ENCODE results near the gene SLC25A23. TPM values are rescaled to one million over a fixed set of nuclear protein-coding genes. Genes with fewer than 3 reads are reported as not detected.

The SLC25A23 gene
- total and polyA plus RNA-seq, 4 donors = 9.3 to 34.6 (median 22.7) TPM

DNA sequence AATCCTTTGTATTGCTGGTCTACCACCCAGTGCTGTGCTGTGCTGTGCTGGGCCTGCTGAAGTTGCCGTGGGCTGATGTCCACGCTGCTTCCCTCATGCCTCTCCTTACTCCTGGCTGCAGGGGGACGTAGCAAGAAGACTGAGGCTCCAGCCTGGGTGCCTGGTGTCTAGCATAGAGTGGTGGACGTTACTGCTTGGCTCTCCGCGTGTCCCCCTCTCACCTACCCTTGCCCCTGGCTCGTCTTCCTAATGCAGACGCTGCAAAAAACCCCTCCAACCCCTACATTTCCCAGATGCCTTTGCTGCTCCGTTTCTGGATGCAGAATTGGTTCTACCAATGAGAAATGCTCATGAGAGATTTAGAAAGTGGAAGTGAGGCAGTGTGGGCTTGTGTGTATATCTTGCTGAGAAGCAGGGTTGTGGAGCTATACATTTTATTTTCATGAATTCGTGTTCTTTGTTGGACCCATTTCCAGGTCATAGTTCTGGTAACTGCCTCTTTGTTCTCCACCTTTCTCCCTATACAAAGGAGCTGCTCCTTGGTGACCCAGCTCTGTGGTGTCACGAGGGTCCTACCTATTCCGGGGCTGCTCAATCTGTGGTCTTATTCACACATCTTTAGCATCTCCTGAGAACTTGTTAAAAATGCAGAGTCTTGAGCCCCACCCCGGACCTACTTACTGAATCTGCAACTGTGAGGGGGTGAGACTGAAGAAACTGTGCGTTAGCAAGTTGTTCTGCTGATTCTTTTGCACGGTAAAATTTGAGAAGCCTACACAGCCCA is 29.9 kb upstream of the SLC25A23 start:
- Histone ChIP-seq H3K4me3 (ENCODE audit: low read depth in 1 of 3, low read length in 3 of 3) (no peak overlapping the region), H3K27me3 (ENCODE audit: control insufficient read depth in 4 of 4, insufficient read depth in 4 of 4, low read length in 3 of 4) (no peaks in the 10 kb centered on the region), H3K9ac (ENCODE audit: low read depth in 1 of 2, low read length in 2 of 2) (no peak overlapping the region), H3K27ac (ENCODE audit: low read depth in 1 of 2, low read length in 2 of 2) (no peak overlapping the region), H3K9me3 (ENCODE audit: control insufficient read depth in 4 of 4, low read length in 3 of 4) (peaks cover 0 to 11% (median 6%) of the 10 kb centered on the region in 4 donors), H3K4me1 (ENCODE audit: control insufficient read depth in 4 of 4, insufficient read depth in 4 of 4, low read length in 3 of 4) (no peaks in the 10 kb centered on the region), H3K36me3 (ENCODE audit: control insufficient read depth in 4 of 4, insufficient read depth in 3 of 4, low read depth in 1 of 4, low read length in 3 of 4) (no peaks in the 10 kb centered on the region)
- WGBS = 48% methylated on average over 15 of the region's 15 CpGs
- no peak for DNase-seq (ENCODE audit: low spot score)
- no peak for TF ChIP-seq RXRA (IDR thresholded peaks at IDR 0.05)
- no peak for TF ChIP-seq FOXA2 (IDR thresholded peaks at IDR 0.05)
- TF ChIP-seq, protein P1, sequence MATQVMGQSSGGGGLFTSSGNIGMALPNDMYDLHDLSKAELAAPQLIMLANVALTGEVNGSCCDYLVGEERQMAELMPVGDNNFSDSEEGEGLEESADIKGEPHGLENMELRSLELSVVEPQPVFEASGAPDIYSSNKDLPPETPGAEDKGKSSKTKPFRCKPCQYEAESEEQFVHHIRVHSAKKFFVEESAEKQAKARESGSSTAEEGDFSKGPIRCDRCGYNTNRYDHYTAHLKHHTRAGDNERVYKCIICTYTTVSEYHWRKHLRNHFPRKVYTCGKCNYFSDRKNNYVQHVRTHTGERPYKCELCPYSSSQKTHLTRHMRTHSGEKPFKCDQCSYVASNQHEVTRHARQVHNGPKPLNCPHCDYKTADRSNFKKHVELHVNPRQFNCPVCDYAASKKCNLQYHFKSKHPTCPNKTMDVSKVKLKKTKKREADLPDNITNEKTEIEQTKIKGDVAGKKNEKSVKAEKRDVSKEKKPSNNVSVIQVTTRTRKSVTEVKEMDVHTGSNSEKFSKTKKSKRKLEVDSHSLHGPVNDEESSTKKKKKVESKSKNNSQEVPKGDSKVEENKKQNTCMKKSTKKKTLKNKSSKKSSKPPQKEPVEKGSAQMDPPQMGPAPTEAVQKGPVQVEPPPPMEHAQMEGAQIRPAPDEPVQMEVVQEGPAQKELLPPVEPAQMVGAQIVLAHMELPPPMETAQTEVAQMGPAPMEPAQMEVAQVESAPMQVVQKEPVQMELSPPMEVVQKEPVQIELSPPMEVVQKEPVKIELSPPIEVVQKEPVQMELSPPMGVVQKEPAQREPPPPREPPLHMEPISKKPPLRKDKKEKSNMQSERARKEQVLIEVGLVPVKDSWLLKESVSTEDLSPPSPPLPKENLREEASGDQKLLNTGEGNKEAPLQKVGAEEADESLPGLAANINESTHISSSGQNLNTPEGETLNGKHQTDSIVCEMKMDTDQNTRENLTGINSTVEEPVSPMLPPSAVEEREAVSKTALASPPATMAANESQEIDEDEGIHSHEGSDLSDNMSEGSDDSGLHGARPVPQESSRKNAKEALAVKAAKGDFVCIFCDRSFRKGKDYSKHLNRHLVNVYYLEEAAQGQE (IDR thresholded peaks at IDR 0.05) = no peak
- no peak for TF ChIP-seq SP1 (IDR thresholded peaks at IDR 0.05)
- no peak for TF ChIP-seq GABPA (IDR thresholded peaks at IDR 0.05 in 1 of 2, conservative IDR thresholded peaks at IDR 0.05 in 1 of 2)
- no peak for TF ChIP-seq HNF4G (IDR thresholded peaks at IDR 0.05)
- TF ChIP-seq RAD21 (IDR thresholded peaks at IDR 0.05) = no peak
- TF ChIP-seq TAF1 (conservative IDR thresholded peaks at IDR 0.05) = no peak
- TF ChIP-seq, protein P2, sequence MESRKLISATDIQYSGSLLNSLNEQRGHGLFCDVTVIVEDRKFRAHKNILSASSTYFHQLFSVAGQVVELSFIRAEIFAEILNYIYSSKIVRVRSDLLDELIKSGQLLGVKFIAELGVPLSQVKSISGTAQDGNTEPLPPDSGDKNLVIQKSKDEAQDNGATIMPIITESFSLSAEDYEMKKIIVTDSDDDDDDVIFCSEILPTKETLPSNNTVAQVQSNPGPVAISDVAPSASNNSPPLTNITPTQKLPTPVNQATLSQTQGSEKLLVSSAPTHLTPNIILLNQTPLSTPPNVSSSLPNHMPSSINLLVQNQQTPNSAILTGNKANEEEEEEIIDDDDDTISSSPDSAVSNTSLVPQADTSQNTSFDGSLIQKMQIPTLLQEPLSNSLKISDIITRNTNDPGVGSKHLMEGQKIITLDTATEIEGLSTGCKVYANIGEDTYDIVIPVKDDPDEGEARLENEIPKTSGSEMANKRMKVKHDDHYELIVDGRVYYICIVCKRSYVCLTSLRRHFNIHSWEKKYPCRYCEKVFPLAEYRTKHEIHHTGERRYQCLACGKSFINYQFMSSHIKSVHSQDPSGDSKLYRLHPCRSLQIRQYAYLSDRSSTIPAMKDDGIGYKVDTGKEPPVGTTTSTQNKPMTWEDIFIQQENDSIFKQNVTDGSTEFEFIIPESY (IDR thresholded peaks at IDR 0.05) = no peak
- TF ChIP-seq, protein P3, sequence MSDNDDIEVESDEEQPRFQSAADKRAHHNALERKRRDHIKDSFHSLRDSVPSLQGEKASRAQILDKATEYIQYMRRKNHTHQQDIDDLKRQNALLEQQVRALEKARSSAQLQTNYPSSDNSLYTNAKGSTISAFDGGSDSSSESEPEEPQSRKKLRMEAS (IDR thresholded peaks at IDR 0.05) = no peak
- no peak for TF ChIP-seq FOXA1 (IDR thresholded peaks at IDR 0.05)
- no peak for TF ChIP-seq NR2F2 (IDR thresholded peaks at IDR 0.05)
- TF ChIP-seq, protein P4, sequence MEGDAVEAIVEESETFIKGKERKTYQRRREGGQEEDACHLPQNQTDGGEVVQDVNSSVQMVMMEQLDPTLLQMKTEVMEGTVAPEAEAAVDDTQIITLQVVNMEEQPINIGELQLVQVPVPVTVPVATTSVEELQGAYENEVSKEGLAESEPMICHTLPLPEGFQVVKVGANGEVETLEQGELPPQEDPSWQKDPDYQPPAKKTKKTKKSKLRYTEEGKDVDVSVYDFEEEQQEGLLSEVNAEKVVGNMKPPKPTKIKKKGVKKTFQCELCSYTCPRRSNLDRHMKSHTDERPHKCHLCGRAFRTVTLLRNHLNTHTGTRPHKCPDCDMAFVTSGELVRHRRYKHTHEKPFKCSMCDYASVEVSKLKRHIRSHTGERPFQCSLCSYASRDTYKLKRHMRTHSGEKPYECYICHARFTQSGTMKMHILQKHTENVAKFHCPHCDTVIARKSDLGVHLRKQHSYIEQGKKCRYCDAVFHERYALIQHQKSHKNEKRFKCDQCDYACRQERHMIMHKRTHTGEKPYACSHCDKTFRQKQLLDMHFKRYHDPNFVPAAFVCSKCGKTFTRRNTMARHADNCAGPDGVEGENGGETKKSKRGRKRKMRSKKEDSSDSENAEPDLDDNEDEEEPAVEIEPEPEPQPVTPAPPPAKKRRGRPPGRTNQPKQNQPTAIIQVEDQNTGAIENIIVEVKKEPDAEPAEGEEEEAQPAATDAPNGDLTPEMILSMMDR (IDR thresholded peaks at IDR 0.05; ENCODE audit: low read depth, low read length, missing input control) = no peak
- no peak for TF ChIP-seq EGR1 (IDR thresholded peaks at IDR 0.05; ENCODE audit: low read depth in 2 of 2)
- TF ChIP-seq HNF4A (conservative IDR thresholded peaks at IDR 0.05) = no peak

DNA sequence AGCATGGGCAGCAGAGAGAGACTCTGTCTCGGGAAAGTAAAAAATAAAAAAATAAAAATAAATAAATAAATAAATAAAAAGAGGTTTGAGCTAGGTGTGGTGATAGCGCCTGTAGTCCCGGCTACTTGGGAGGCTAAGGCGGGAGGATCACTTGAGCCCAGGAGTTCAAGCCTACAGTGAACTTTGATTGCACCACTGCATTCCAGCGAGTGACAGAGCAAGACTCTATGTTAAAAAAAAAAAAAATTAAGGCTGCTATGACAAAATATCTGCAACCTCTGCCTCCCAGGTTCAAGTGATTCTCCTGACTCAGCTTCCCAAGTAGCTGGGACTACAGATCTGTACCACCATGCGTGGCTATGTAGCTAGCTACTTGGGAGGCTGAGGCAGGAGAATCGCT is 25.2 kb upstream of the SLC25A23 start:
- Histone ChIP-seq H3K9ac (ENCODE audit: low read depth in 1 of 2, low read length in 2 of 2) (no peak overlapping the region), H3K4me1 (ENCODE audit: control insufficient read depth in 4 of 4, insufficient read depth in 4 of 4, low read length in 3 of 4) (peaks cover 0 to 3% (median 0%) of the 10 kb centered on the region in 4 donors), H3K27ac (ENCODE audit: low read depth in 1 of 2, low read length in 2 of 2) (no peak overlapping the region), H3K36me3 (ENCODE audit: control insufficient read depth in 4 of 4, insufficient read depth in 3 of 4, low read depth in 1 of 4, low read length in 3 of 4) (no peaks in the 10 kb centered on the region), H3K4me3 (ENCODE audit: low read depth in 1 of 3, low read length in 3 of 3) (no peak overlapping the region), H3K9me3 (ENCODE audit: control insufficient read depth in 4 of 4, low read length in 3 of 4) (no peaks in the 10 kb centered on the region), H3K27me3 (ENCODE audit: control insufficient read depth in 4 of 4, insufficient read depth in 4 of 4, low read length in 3 of 4) (no peaks in the 10 kb centered on the region)
- DNase-seq (ENCODE audit: low spot score) = no peak
- WGBS = 91% methylated on average over 7 of the region's 7 CpGs
- TF ChIP-seq, protein P4 (IDR thresholded peaks at IDR 0.05; ENCODE audit: low read depth, low read length, missing input control) = no peak
- TF ChIP-seq FOXA1 (IDR thresholded peaks at IDR 0.05) = no peak
- TF ChIP-seq, protein P1 (IDR thresholded peaks at IDR 0.05) = no peak
- no peak for TF ChIP-seq JUND (IDR thresholded peaks at IDR 0.05)
- no peak for TF ChIP-seq SP1 (IDR thresholded peaks at IDR 0.05)
- no peak for TF ChIP-seq EGR1 (IDR thresholded peaks at IDR 0.05; ENCODE audit: low read depth in 2 of 2)
- TF ChIP-seq RXRA (IDR thresholded peaks at IDR 0.05) = no peak
- no peak for TF ChIP-seq GABPA (IDR thresholded peaks at IDR 0.05 in 1 of 2, conservative IDR thresholded peaks at IDR 0.05 in 1 of 2)
- TF ChIP-seq HNF4G (IDR thresholded peaks at IDR 0.05) = no peak
- no peak for TF ChIP-seq NR2F2 (IDR thresholded peaks at IDR 0.05)
- TF ChIP-seq, protein P3 (IDR thresholded peaks at IDR 0.05) = no peak
